Ascending aorta (tissue), 2 donors: Measurements from ENCODE around the gene IGSF9. TPM values are rescaled to one million over a fixed set of nuclear protein-coding genes. Genes with fewer than 3 reads are reported as not detected.
A peak's percentile ranks its signal among the peaks of the same experiment; 100 is the strongest.

ENCODE experiments used
- DNase-seq, 2 donors: peaks; one replicate each; pipeline ENCODE4 v3.0.0-alpha.2; 2019; ENCODE audit warnings: low spot score in 2 of 2
- H3K27ac ChIP-seq, 2 donors: fragments of 200-600 bp; sonication (generic); one replicate each; pipeline ENCODE4 v1.5.1; 2016 to 2017; ENCODE audit warnings: mild to moderate bottlenecking in 1 of 2
- H3K27me3 ChIP-seq: fragments of 200-600 bp; sonication (generic); one replicate; pipeline ENCODE4 v1.5.1; 2017
- H3K36me3 ChIP-seq, 2 donors: fragments of 200-600 bp; sonication (generic); one replicate each; pipeline ENCODE4 v1.5.1; 2016
- H3K4me1 ChIP-seq, 2 donors: fragments of 200-600 bp; sonication (generic); one replicate each; pipeline ENCODE4 v1.5.1; 2016 to 2017; ENCODE audit warnings: mild to moderate bottlenecking in 1 of 2
- H3K4me3 ChIP-seq, 2 donors: fragments of 200-600 bp; sonication (generic); one replicate each; pipeline ENCODE4 v1.5.1; 2016 to 2017; ENCODE audit warnings: mild to moderate bottlenecking in 1 of 2
- H3K9me3 ChIP-seq, 2 donors: fragments of 200-600 bp; sonication (generic); one replicate each; pipeline ENCODE4 v1.5.1; 2016
- intact Hi-C: fragments of 100-400 bp; cut with DNase I; formaldehyde crosslinking; loops from one replicate; pipeline ENCODE4 v1.15.1; 2023
- total RNA-seq: library from RNA; depleted of rRNA; stranded (reverse); fragments of >200 nt; gene quantifications from one replicate; pipeline ENCODE4 v1.1.0, GENCODE V29; 2016
- TF ChIP-seq, protein P1 (sequence below), 3 experiments: fragments of 200-600 bp in 2 of 3; fragments of 450-650 bp in 1 of 3; sonication (generic) in 2 of 3; IDR thresholded peaks; one replicate each; pipeline ENCODE4 v1.5.1; 2016 to 2019; ENCODE audit warnings: antibody characterized with exemption in 3 of 3, mild to moderate bottlenecking in 1 of 3, moderate library complexity in 1 of 3

Gene IGSF9
- total RNA-seq, 1 donor from 2014 or later: 0.11 TPM

DNA sequence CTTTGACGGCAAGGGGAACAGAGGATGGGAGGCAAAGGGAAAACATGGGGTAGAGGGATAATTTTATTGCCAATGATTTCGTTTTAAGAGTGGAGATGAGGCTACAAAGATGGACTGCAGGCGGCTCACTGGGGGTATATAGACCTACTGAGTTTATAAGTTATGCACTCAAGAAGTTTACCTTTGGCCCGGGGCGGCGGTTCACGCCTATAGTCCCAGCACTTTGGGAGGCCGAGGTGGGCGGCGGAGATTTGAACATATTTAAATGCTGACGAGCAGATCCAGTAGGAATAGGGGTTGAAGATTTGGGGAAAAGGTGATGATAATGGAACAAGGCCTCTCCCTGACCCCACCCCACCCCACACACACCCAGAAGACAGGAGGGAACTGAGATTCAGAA, 16.8 kb upstream of the IGSF9 start:
- Histone ChIP-seq H3K4me3 (no peak overlapping the region), H3K27me3 (no peaks in the 10 kb centered on the region), H3K27ac (no peak overlapping the region), H3K9me3 (no peaks in the 10 kb centered on the region), H3K36me3 (no peaks in the 10 kb centered on the region), H3K4me1 (no peaks in the 10 kb centered on the region)
- DNase-seq: peak in 1 of 2 donors; percentile 54
- TF ChIP-seq, protein P1, sequence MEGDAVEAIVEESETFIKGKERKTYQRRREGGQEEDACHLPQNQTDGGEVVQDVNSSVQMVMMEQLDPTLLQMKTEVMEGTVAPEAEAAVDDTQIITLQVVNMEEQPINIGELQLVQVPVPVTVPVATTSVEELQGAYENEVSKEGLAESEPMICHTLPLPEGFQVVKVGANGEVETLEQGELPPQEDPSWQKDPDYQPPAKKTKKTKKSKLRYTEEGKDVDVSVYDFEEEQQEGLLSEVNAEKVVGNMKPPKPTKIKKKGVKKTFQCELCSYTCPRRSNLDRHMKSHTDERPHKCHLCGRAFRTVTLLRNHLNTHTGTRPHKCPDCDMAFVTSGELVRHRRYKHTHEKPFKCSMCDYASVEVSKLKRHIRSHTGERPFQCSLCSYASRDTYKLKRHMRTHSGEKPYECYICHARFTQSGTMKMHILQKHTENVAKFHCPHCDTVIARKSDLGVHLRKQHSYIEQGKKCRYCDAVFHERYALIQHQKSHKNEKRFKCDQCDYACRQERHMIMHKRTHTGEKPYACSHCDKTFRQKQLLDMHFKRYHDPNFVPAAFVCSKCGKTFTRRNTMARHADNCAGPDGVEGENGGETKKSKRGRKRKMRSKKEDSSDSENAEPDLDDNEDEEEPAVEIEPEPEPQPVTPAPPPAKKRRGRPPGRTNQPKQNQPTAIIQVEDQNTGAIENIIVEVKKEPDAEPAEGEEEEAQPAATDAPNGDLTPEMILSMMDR (IDR thresholded peaks at IDR 0.05): no peak
- intact Hi-C loops: no loop called here

DNA sequence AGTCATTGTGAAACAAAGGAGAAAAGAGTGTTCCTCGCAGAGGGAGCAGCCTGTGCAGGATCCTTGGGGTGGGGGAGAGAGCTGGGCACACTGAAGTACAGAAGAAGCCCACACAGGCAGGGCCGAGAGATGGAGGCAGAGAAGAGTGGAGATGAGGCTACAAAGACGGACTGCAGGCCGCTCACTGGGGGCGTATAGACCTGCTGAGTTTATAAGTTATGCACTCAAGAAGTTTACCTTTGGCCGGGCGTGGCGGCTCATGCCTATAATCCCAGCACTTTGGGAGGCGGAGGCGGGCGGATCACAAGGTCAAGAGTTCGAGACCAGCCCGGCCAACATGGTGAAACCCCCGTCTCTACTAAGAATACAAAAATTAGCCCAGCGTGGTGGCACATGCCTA, 16.2 kb upstream of the IGSF9 start:
- intact Hi-C loops: no loop called here
- TF ChIP-seq, protein P1 (IDR thresholded peaks at IDR 0.05): no peak
- DNase-seq: peak in 1 of 2 donors; percentile 58
- H3K9me3 ChIP-seq: no peaks in the 10 kb centered on the region
- H3K36me3 ChIP-seq: no peaks in the 10 kb centered on the region
- no peaks in the 10 kb centered on the region for H3K4me1 ChIP-seq
- no peak overlapping the region for H3K4me3 ChIP-seq
- H3K27ac ChIP-seq: no peak overlapping the region
- no peaks in the 10 kb centered on the region for H3K27me3 ChIP-seq

DNA sequence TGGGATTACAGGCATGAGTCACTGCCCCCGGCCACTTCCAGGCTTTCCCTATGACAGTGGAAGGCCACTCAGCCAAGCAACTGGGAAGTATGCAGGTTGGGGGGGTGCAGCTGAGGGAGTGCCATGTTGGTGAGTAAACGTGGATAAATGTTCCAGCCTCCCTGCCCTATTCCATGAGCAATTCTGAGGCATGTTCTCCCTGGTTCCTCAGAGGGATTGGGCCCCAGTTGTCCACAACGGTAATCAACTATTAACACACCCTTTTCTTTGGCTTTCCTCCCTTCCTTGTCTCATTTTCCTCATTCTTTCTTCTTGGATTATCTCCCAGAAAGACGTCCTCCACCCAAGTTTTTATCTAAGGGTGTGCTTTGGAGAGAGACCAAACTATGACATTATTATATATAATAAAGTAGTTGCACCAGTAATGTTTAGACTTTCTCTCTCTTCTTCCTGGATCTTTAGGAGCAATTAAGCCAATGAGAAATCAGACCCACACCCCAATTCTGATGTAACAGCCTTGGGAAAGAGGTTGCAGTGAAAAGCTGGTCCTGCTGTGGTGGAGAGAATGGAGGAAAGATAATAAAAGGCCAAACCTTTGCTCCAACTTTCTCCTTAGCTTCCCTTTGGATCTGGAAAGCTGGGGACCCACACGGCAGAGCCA, 15.4 kb upstream of the IGSF9 start:
- Histone ChIP-seq H3K27me3 (no peaks in the 10 kb centered on the region), H3K36me3 (no peaks in the 10 kb centered on the region), H3K9me3 (no peaks in the 10 kb centered on the region), H3K4me3 (no peak overlapping the region), H3K4me1 (no peaks in the 10 kb centered on the region), H3K27ac (peak overlapping the region in 1 of 2 donors; percentile 27)
- DNase-seq: peak in 1 of 2 donors; percentile 87
- intact Hi-C loops: no loop called here
- TF ChIP-seq, protein P1 (IDR thresholded peaks at IDR 0.05): no peak

DNA sequence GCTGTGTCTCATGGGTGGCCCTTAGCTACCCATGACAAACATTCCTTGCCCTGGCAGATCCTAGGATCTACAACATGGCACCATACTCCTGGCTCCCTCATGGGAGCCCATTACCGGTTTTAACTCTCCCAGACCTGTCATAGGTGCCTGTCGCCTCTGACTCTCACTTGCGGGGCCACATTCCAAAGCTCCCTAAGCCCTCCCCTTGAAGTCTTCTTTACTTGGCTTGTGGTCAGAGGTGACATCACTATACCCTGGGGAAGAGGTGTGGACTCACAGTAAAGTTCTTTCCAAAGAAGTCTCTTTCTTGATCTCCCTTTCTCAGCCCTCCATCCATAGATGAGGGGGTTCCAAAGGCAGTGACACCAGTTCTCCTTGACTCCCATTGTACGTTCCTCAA, 14.0 kb upstream of the IGSF9 start:
- intact Hi-C loops: no loop called here
- TF ChIP-seq, protein P1 (IDR thresholded peaks at IDR 0.05): no peak
- H3K27me3 ChIP-seq: no peaks in the 10 kb centered on the region
- no peak overlapping the region for H3K4me3 ChIP-seq
- peak in 1 of 2 donors; percentile 51 for DNase-seq
- no peak overlapping the region for H3K27ac ChIP-seq
- H3K4me1 ChIP-seq: no peaks in the 10 kb centered on the region
- no peaks in the 10 kb centered on the region for H3K36me3 ChIP-seq
- H3K9me3 ChIP-seq: no peaks in the 10 kb centered on the region

DNA sequence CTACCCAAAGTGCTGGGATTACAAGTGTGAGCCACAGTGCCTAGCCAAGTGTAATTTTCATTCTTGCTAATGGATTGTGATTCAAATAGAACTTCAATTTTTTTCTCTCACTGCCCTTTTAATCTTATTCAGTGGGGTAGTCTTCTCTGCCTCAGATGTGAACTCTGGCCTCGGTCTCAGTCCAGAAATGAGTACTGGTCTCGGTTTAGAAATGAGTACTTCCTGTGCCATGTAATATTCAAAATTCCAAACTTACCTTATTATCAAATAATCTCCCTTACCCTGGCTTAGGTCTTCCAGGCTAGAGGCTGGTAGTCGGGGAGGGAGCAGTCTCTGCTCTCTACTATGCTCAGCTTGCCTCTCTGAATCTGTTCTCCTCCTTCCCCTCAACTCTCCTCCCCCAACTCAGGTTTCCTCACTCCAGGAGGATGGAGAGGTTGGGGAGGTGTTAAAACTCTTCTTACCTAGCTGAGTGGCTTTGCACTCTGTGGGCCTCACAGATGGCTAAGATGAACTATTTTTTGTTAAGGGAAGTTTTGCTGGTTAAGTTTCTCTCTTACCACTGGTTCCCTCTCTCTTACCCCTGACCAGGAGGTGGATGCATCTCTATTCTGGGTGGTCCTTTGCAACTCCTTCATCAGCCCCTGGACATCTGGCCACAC, 13.4 kb upstream of the IGSF9 start:
- H3K4me3 ChIP-seq: no peak overlapping the region
- no peaks in the 10 kb centered on the region for H3K9me3 ChIP-seq
- no peaks in the 10 kb centered on the region for H3K4me1 ChIP-seq
- TF ChIP-seq, protein P1 (IDR thresholded peaks at IDR 0.05): no peak
- peak in 1 of 2 donors; percentile 15 for DNase-seq
- no peaks in the 10 kb centered on the region for H3K36me3 ChIP-seq
- H3K27me3 ChIP-seq: no peaks in the 10 kb centered on the region
- no peak overlapping the region for H3K27ac ChIP-seq
- intact Hi-C loops: no loop called here
